SK-N-MC (cell line): ENCODE results near the gene PBX1.

Source experiments
- EZH2 ChIP-seq: fragments of 200-600 bp; sonication (generic); IDR thresholded peaks from one replicate; pipeline ENCODE4 v1.6.1; 2017; ENCODE audit warnings: antibody characterized with exemption
- FOXP2 ChIP-seq: optimal IDR thresholded peaks from 2 replicates; pipeline ENCODE3; 2011; ENCODE audit warnings: mild to moderate bottlenecking, moderate library complexity; ENCODE audit not compliant: insufficient read depth; ENCODE audit errors: extremely low read length, control extremely low read depth
- POLR2AphosphoS5 ChIP-seq: IDR thresholded peaks from 2 replicates; pipeline ENCODE4 v1.6.1; 2012; ENCODE audit warnings: mild to moderate bottlenecking, low read depth, low read length, borderline replicate concordance

DNA sequence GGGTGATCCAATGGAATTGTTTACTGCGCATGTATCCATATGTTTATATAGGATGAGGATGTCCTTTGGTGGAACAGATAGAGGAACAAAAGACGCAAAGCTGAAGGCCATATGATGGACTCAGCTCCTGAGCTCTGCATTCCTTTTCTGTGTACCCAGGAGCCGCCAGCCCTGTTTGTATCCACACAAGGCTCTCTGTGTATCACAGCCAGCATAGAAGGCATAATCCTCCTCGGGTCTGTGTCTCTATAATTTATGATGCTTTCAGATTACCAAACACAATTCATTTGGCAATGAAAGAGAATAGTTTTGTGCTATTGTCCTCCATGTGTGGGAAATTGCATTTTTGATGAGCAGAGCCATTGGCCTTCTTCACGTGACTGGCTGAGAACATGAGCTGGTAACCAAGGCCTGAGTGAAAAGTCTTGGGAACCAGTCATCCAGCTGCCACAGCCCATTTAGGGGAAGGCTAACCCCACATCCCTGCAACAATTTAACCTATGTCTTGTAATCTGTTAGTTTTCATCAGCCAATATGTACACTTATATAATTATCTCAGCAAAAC is 119.2 kb downstream of the PBX1 start:
- no peak for TF ChIP-seq EZH2
- TF ChIP-seq POLR2AphosphoS5, result no peak
- no peak for TF ChIP-seq FOXP2
